Aorta (tissue), 5 donors: ENCODE measurements around the gene LRRC4C. TPM values are rescaled to one million over a fixed set of nuclear protein-coding genes. Genes with fewer than 3 reads are reported as not detected.

Source experiments
- ATAC-seq: fragments of 200-7000 bp; cut with Tn5 transposase; one replicate; pipeline ENCODE4 v1.9.1; 2022; ENCODE audit warnings: moderate library complexity; ENCODE audit not compliant: low FRiP score
- DNase-seq, 2 donors: peaks; one replicate each; pipeline ENCODE4 v3.0.0-alpha.2; 2020
- H3K27ac ChIP-seq, 2 donors: one replicate each; pipeline ENCODE4 v1.5.1; 2013; ENCODE audit warnings: low read length in 2 of 2, mild to moderate bottlenecking in 2 of 2, moderate library complexity in 2 of 2, control low read depth in 1 of 2, inconsistent platforms in 1 of 2, low read depth in 1 of 2
- H3K27me3 ChIP-seq, 2 donors: one replicate each; pipeline ENCODE4 v1.6.1; 2013; ENCODE audit warnings: control low read depth in 1 of 2, low read length in 1 of 2, mild to moderate bottlenecking in 1 of 2, moderate library complexity in 1 of 2; ENCODE audit not compliant: insufficient read depth in 2 of 2, control insufficient read depth in 1 of 2
- H3K36me3 ChIP-seq, 2 donors: one replicate each; pipeline ENCODE4 v1.6.1; 2013; ENCODE audit warnings: control low read depth in 1 of 2, low read length in 1 of 2, mild to moderate bottlenecking in 1 of 2; ENCODE audit not compliant: insufficient read depth in 2 of 2, control insufficient read depth in 1 of 2
- H3K4me1 ChIP-seq, 2 donors: one replicate each; pipeline ENCODE4 v1.6.1; 2013; ENCODE audit warnings: low read length in 2 of 2, control low read depth in 1 of 2, mild to moderate bottlenecking in 1 of 2, moderate library complexity in 1 of 2; ENCODE audit not compliant: insufficient read depth in 2 of 2, control insufficient read depth in 1 of 2
- H3K4me3 ChIP-seq, 2 donors: one replicate each; pipeline ENCODE4 v1.5.1; 2013; ENCODE audit warnings: low read length in 2 of 2, control low read depth in 1 of 2, mild to moderate bottlenecking in 1 of 2
- H3K9me3 ChIP-seq: one replicate; pipeline ENCODE4 v1.6.1; 2013; ENCODE audit warnings: mild to moderate bottlenecking, low read length; ENCODE audit not compliant: control insufficient read depth
- WGBS, 2 donors: extraction: QIAGEN DNeasy Blood & Tissue Kit; methylation state at CpG; one replicate each; pipeline ENCODE4 v1.1.7; 2013; 5-methylcytosine and 5-hydroxymethylcytosine counted together
- intact Hi-C, 2 donors: fragments of 100-400 bp; cut with DNase I; formaldehyde crosslinking; loops; one replicate each; pipeline versions ENCODE4 v1.14.2 to v1.15.0; 2022
- polyA plus RNA-seq, 2 donors: library from polyadenylated mRNA; stranded (reverse); fragments of 200-250 nt; gene quantifications; one replicate each; pipeline ENCODE4 v1.2.3, GENCODE V29; 2013
- total RNA-seq, 2 donors: library from RNA; stranded (reverse); fragmentation: NEBNext Ultra II Directional; extraction: Animal tissue kit (Norgen Biotek cat#: 25700); gene quantifications; one replicate each; pipeline ENCODE4 v1.2.1, GENCODE V29; 2021
- donor health status: healthy with polysubstance abuse.
- donor health status: Bipolar disorder and iron deficiency.
- donor health status: DM: no; HTN: no; CAD: no.
- donor health status: DM: no; HTN: no; CAD: no.
- donor health status: DM: yes; HTN: yes; CAD: no.

The LRRC4C gene
- total and polyA plus RNA-seq, 4 donors, result 0.63 to 1.9 (median 0.97) TPM

DNA sequence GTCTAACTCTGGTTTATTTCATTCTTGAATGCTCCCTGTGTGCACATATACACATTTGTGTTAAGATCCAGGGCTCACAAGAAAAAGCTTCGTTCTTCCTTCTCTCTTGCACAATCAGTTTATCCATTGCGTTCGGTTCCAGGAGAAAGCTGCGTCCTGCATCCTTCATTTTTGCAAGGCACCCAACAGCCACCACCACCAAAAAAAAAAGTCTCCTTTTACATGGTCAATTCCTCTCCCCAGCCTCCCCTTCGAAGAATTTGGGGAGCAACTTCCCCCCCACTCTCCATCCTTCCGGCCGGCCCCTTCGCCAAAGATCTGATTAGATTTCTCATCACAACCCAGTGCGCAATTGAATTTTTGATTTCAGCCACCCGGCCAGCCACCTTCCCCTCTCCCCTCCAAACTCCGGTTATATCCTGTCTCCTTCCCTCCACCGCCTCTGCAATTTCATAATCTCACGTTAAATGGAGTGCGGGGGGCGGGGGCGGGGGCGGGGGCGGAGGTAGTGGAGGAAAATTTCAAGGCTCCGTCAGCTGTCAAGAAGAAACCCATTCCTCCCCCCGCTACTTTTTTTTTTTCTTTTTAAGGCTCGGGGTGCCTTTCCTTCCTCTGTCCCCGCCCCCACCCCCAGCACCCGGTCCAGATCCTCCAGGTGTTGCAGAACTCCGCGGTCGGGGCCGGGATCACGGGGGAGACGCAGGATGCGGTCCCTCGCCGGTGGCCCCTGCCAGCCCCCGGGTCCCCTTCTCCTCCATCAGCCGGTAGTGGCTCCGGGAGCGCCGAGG, 1166.5 kb downstream of the LRRC4C start:
- H3K36me3 ChIP-seq, result no peaks in the 10 kb centered on the region
- H3K27ac ChIP-seq, result no peak overlapping the region
- H3K4me1 ChIP-seq, result no peaks in the 10 kb centered on the region
- no peaks in the 10 kb centered on the region for H3K9me3 ChIP-seq
- peak; percentile 17 for ATAC-seq
- no peaks in the 10 kb centered on the region for H3K27me3 ChIP-seq
- DNase-seq, result no peak
- 0 to 1% methylated on average over 37 of the region's 37 CpGs for WGBS, 2 donors
- peak overlapping the region; percentile 49 to 55 for H3K4me3 ChIP-seq
- intact Hi-C loops, result no loop called here

DNA sequence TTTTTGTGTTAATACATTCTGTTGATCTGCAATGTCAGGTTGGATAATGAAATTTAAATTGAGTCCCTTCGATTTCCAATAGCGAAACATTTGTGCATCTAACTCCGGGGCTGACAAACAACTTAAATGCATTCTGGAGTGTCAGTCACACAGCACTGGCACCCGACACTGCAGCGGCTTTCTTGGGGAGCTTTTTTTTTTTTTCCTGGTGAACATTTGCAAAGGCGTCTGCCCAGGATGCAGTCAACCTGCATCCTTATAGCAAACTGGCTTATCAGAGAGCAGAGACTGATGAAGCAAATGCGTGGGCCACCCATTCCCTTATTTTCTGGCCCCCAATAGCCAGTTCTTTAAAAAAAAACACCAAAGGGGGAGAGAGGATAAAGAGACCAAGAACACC, 1167.7 kb downstream of the LRRC4C start:
- no peaks in the 10 kb centered on the region for H3K4me1 ChIP-seq
- intact Hi-C loops, result no loop called here
- H3K27ac ChIP-seq, result no peak overlapping the region
- H3K9me3 ChIP-seq, result no peaks in the 10 kb centered on the region
- ATAC-seq (no peak), DNase-seq (no peak)
- no peaks in the 10 kb centered on the region for H3K27me3 ChIP-seq
- peak overlapping the region in 1 of 2 donors; percentile 32 for H3K4me3 ChIP-seq
- no peaks in the 10 kb centered on the region for H3K36me3 ChIP-seq
- 3 to 6% methylated on average over 7 of the region's 7 CpGs for WGBS, 2 donors

DNA sequence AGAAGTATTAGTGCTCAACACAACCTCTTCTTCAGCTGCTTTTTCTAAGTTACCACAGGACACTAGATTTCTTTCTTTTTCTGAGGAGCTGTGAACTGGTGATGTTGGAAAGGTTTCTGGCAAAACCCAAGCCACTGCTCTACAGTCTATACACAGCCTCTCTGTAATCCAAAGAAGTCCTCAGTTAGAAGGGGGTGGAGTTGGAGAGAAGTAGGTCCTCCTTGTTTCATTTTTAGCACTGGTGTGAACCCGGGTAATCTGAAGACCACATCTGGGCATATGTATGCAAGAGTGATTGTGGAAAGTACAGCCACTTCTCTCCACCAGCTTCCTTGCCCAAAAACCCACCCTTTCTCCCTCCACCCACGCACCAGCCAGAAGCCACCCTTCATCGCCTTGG, 1168.1 kb downstream of the LRRC4C start:
- DNase-seq (no peak), ATAC-seq (no peak)
- Histone ChIP-seq H3K27ac (no peak overlapping the region), H3K4me1 (no peaks in the 10 kb centered on the region), H3K4me3 (peak overlapping the region in 1 of 2 donors; percentile 32), H3K36me3 (no peaks in the 10 kb centered on the region), H3K27me3 (no peaks in the 10 kb centered on the region), H3K9me3 (no peaks in the 10 kb centered on the region)
- 6 to 9% methylated on average over 3 of the region's 3 CpGs for WGBS, 2 donors
- intact Hi-C loops, result no loop called here

DNA sequence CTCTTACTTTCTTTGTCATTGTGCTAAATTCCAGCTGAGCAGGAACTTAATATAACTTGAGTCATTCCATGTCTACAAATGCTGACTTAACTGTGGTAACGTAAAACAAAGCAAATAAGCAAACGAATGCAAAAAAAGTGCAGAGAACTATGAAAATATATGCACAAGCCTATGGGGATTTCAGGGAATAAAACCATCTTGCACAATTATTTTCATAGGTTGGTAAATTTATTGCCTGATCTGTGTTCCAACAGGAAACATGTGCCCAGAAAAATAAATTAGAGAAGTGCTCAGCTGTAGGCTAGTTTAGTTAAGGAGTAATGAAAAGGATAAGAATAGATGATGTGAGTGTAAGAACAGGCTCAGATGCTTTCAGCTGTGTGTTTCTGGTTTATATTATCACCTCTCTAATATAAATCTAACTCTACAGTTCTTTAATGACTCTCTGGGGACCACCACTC, 1169.3 kb downstream of the LRRC4C start:
- H3K27ac ChIP-seq, result no peak overlapping the region
- WGBS, 2 donors, result 2 to 3% methylated on average over 2 of the region's 2 CpGs
- intact Hi-C loops, result no loop called here

DNA sequence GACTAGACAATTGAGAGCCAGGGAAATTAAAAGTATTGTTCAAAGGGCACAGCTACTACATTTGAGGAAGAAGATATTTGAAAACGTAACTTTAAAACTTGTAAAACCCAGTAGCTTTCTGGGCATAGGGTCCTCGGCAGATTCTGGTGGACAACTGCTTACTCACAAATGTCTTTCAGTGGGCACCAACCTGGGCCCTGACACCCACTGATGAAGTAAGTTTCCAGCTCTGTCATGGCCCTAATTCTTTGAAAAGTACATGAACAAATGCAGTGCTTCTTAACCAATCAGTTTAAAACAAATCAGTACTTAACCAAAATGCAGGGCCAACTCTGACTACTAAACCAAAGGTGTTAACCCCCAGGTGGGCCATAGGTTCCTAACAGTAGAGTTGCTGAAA, 1170.1 kb downstream of the LRRC4C start:
- Histone ChIP-seq H3K4me1 (no peaks in the 10 kb centered on the region), H3K27ac (no peak overlapping the region), H3K27me3 (no peaks in the 10 kb centered on the region), H3K4me3 (no peak overlapping the region), H3K36me3 (no peaks in the 10 kb centered on the region), H3K9me3 (no peaks in the 10 kb centered on the region)
- 28 to 32% methylated on average over 2 of the region's 2 CpGs for WGBS, 2 donors
- intact Hi-C loops, result no loop called here
- ATAC-seq (no peak), DNase-seq (no peak)

More for the DNA sequence above, 1169.3 kb downstream of the LRRC4C start:
- no peak for DNase-seq
- no peaks in the 10 kb centered on the region for H3K36me3 ChIP-seq
- H3K27me3 ChIP-seq, result no peaks in the 10 kb centered on the region
- no peaks in the 10 kb centered on the region for H3K9me3 ChIP-seq
- H3K4me3 ChIP-seq, result no peak overlapping the region
- no peaks in the 10 kb centered on the region for H3K4me1 ChIP-seq
- ATAC-seq, result no peak

DNA sequence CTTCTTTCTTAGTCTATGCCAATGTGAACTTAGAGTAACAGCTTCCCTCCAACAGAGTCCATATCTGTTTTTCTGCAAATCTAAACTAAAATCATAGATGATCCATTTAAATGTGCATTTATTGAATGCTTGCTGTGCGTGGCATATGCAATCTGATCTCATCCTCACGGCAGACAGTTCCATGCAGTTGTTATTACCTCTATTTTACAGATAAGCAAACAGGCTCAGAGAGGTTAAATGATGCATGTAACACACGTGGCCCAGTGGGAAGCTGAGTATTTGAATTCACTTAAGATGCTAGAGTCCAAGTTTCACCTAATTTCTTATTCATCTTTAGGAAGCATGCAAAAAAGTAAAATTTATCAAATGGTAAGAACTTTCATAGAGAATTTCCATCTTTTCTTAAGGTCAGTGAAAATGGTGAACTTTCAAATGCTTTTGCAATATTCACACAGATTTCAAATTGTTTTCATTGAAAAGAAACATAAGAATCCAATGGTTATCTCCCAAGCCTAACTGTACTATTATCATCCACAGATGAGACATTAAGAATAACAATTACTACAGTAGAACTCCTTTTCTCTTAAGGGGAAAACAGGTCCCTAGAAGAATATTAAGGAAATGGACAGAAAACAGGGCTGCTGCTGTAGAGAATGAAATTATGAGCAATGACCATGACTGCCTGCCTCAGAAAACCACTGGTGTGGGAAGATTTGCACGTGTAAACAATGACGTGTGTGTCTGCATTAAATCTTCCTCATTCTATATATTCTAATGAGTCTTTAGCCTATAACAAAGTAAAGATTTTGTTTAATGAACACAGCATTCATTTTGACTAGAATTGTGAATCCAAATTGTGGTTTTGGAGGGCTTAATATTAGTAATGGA, 1171.3 kb downstream of the LRRC4C start:
- WGBS, 2 donors, result 51% methylated on average over 5 of the region's 5 CpGs
- Histone ChIP-seq H3K4me3 (no peak overlapping the region), H3K4me1 (no peaks in the 10 kb centered on the region), H3K27me3 (no peaks in the 10 kb centered on the region), H3K9me3 (no peaks in the 10 kb centered on the region), H3K27ac (no peak overlapping the region), H3K36me3 (no peaks in the 10 kb centered on the region)
- ATAC-seq (no peak), DNase-seq (no peak)
- intact Hi-C loops, result no loop called here

DNA sequence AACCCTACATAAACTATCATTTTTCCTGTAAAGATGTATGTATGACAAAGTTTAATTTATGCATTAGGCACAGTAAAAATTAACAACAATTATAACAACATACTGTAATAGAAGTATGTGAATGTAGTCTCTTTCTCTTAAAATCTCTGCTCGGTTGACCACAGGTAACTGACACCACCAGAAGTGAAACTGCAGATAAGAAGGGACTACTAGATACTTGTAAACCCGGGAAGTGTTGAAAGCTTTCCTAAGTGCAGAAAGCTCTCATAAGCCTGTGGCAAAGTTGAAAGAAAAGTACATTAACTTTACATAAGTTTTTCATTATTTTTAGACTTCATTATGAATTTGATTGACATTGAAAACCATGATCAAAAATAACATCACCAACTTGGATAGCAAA, 1173.3 kb downstream of the LRRC4C start:
- Histone ChIP-seq H3K36me3 (no peaks in the 10 kb centered on the region), H3K4me1 (no peaks in the 10 kb centered on the region), H3K27me3 (no peaks in the 10 kb centered on the region), H3K27ac (no peak overlapping the region), H3K9me3 (no peaks in the 10 kb centered on the region), H3K4me3 (no peak overlapping the region)
- ATAC-seq, result no peak
- no peak for DNase-seq
- WGBS, 2 donors, result 25 to 36% methylated on average over 2 of the region's 2 CpGs
- intact Hi-C loops, result no loop called here

DNA sequence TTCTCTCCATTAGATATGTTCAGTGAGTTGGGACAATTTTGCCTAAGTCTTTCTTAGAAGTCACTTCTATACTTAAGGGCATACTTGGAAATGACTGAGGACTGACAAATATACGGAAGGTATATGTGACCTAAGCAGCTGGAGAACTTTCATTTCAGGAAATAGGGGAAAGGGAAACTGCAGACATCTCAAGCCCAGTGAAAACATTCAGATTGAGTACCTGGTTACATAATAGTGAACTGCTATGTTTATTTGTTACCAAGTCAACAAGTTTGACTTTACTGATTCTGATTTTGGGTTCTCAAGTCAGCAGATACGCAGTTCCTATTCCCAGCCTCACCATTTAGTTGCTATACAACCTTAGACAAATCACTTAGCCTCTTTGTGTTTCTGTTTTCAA, 1173.9 kb downstream of the LRRC4C start:
- Histone ChIP-seq H3K4me1 (no peaks in the 10 kb centered on the region), H3K36me3 (no peaks in the 10 kb centered on the region), H3K27me3 (no peaks in the 10 kb centered on the region), H3K4me3 (no peak overlapping the region), H3K9me3 (no peaks in the 10 kb centered on the region), H3K27ac (no peak overlapping the region)
- WGBS, 2 donors, result 59 to 82% methylated on average over 2 of the region's 2 CpGs
- DNase-seq, result no peak
- intact Hi-C loops, result no loop called here
- no peak for ATAC-seq
